ENCODE data around the gene RAPSN.

DNA sequence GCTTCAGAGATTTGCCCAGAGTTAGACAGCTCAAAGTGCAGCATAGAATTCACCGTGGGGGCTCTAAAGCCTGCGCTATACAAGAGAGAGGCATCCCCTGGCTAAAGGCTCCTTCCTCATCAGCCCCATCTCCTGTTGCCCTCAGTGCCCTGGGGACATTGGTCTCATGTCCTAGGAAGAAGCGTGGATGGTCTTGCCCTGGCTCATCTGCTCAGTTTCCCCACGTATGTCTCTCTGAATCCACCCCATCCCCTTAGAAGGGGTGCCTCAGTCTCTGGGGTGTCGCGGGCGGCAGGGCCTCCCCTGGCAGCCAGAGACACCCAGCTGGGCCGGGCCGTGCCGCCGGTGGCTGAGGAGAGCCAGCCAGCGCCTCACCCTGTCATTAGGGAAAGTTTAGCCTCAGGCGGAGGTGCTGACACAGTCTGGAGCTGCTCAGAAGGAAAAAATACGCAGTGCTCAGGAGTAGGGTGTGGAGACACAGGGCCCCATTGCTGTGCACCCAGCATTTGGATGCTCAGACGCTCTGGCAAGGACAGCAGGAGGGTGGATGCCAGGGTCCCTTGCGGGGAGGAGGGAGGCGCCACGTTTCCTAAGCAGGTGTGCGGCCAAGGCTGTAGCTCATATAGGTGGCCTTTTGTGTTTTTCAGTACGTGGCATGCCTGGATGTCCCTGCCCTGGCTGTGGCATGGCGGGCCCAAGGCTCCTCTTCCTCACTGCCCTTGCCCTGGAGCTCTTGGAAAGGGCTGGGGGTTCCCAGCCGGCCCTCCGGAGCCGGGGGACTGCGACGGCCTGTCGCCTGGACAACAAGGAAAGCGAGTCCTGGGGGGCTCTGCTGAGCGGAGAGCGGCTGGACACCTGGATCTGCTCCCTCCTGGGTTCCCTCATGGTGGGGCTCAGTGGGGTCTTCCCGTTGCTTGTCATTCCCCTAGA is 39.2 kb downstream of the RAPSN start:
- TF ChIP-seq GATA2 (IDR thresholded peaks at IDR 0.05; ENCODE audit: low read depth, low read length) (no peak), GATA3 (IDR thresholded peaks at IDR 0.05; ENCODE audit: low read depth, low read length) (no peak)
